ENCODE data around the gene ABCA8.

Gene ABCA8

GRCh38 chr17:68853036-68853435 is 102.2 kb downstream of the ABCA8 start:
- TF ChIP-seq CTCF (IDR thresholded peaks at IDR 0.05; ENCODE audit: low read length, missing control alignments), result no peak
- H3K4me3 ChIP-seq (replicated peaks; ENCODE audit: low read depth, low read length), result no peak overlapping the region
- DNase-seq (ENCODE audit: low read depth), result no peak

GRCh38 chr17:68851890-68852289 is 103.3 kb downstream of the ABCA8 start:
- no peak for TF ChIP-seq CTCF (IDR thresholded peaks at IDR 0.05; ENCODE audit: low read length, missing control alignments)
- no peak for DNase-seq (ENCODE audit: low read depth)
- H3K4me3 ChIP-seq (replicated peaks; ENCODE audit: low read depth, low read length), result no peak overlapping the region

- no peak overlapping the region for H3K4me3 ChIP-seq (replicated peaks; ENCODE audit: low read depth, low read length)
- no peak for DNase-seq (ENCODE audit: low read depth)
- no peak for TF ChIP-seq CTCF (IDR thresholded peaks at IDR 0.05; ENCODE audit: low read length, missing control alignments)
Observed at GRCh38 chr17:68850749-68851510, 104.3 kb downstream of the ABCA8 start.

GRCh38 chr17:68849673-68850610 is 105.2 kb downstream of the ABCA8 start:
- no peak overlapping the region for H3K4me3 ChIP-seq (replicated peaks; ENCODE audit: low read depth, low read length)
- TF ChIP-seq CTCF (IDR thresholded peaks at IDR 0.05; ENCODE audit: low read length, missing control alignments), result no peak
- DNase-seq (ENCODE audit: low read depth), result no peak

GRCh38 chr17:68847711-68848110 is 107.5 kb downstream of the ABCA8 start:
- DNase-seq (ENCODE audit: low read depth), result no peak
- TF ChIP-seq CTCF (IDR thresholded peaks at IDR 0.05; ENCODE audit: low read length, missing control alignments), result no peak
- H3K4me3 ChIP-seq (replicated peaks; ENCODE audit: low read depth, low read length), result no peak overlapping the region

- no peak for TF ChIP-seq CTCF (IDR thresholded peaks at IDR 0.05; ENCODE audit: low read length, missing control alignments)
- DNase-seq (ENCODE audit: low read depth), result no peak
- no peak overlapping the region for H3K4me3 ChIP-seq (replicated peaks; ENCODE audit: low read depth, low read length)
Observed at GRCh38 chr17:68843522-68843921, 111.7 kb downstream of the ABCA8 start.

Data from fibroblast of pulmonary artery (primary cell).